Suppressor macrophage treated with lipopolysaccharide for 1 hour (primary cell): ENCODE data around the gene JDP2.

ENCODE experiments used
- DNase-seq, 3 donors: peaks; one replicate each; pipeline ENCODE4 v3.0.0-alpha.2; 2020 to 2022

JDP2 gene

GRCh38 chr14:75427482-75428229, at the start of gene JDP2:
Gene JDP2, plus strand, starts transcription at chr14:75428022. Its CDS starts 9,899 bp downstream, at chr14:75437921.
- DNase-seq: peak; percentile 90 to 95 (median 91)

GRCh38 chr14:75379246-75379929, 48.4 kb upstream of the JDP2 start:
- no peak for DNase-seq

- no peak for DNase-seq
Measured at GRCh38 chr14:75379930-75380270, 47.9 kb upstream of the JDP2 start.

- DNase-seq: no peak
Measured at GRCh38 chr14:75380656-75381055, 47.2 kb upstream of the JDP2 start.

- no peak for DNase-seq
Measured at GRCh38 chr14:75381642-75382041, 46.2 kb upstream of the JDP2 start.

GRCh38 chr14:75383219-75383618, 44.6 kb upstream of the JDP2 start:
- DNase-seq: peak; percentile 28 to 45 (median 36)

- peak; percentile 59 to 82 (median 74) for DNase-seq
Measured at GRCh38 chr14:75383721-75384120, 44.1 kb upstream of the JDP2 start.

- no peak for DNase-seq
Measured at GRCh38 chr14:75389679-75390078, 38.1 kb upstream of the JDP2 start.

- DNase-seq: no peak
Measured at GRCh38 chr14:75390183-75390582, 37.6 kb upstream of the JDP2 start.

GRCh38 chr14:75391953-75392352, 35.9 kb upstream of the JDP2 start:
- no peak for DNase-seq

GRCh38 chr14:75392686-75393641, 34.9 kb upstream of the JDP2 start:
- no peak for DNase-seq

GRCh38 chr14:75393794-75394193, 34.0 kb upstream of the JDP2 start:
- DNase-seq: no peak

GRCh38 chr14:75395862-75396261, 32.0 kb upstream of the JDP2 start:
- DNase-seq: peak in 1 of 3 donors; percentile 27

- peak in 2 of 3 donors; percentile 20 to 27 for DNase-seq
Measured at GRCh38 chr14:75399321-75399720, 28.5 kb upstream of the JDP2 start.

GRCh38 chr14:75399843-75400775, 27.7 kb upstream of the JDP2 start:
- DNase-seq: peak; percentile 81 to 89 (median 87)

GRCh38 chr14:75401361-75401760, 26.5 kb upstream of the JDP2 start:
- no peak for DNase-seq

GRCh38 chr14:75402867-75403413, 24.9 kb upstream of the JDP2 start:
- DNase-seq: no peak

GRCh38 chr14:75404847-75405246, 23.0 kb upstream of the JDP2 start:
- no peak for DNase-seq

- no peak for DNase-seq
Measured at GRCh38 chr14:75406102-75406501, 21.7 kb upstream of the JDP2 start.

- DNase-seq: peak; percentile 56 to 84 (median 81)
Measured at GRCh38 chr14:75406856-75407255, 21.0 kb upstream of the JDP2 start.

GRCh38 chr14:75409316-75410205, 18.3 kb upstream of the JDP2 start:
- no peak for DNase-seq
